KMS-11 (cell line): ENCODE results near the gene EIF5B.

Experiments
- H2AFZ ChIP-seq: fragments of 200-600 bp; sonication (generic); 2 replicates; pipeline ENCODE4 v1.6.1; 2016; ENCODE audit warnings: antibody characterized with exemption, mixed run types, low read depth
- H3K27ac ChIP-seq: fragments of 200-600 bp; sonication (generic); 2 replicates; pipeline ENCODE4 v1.6.1; 2016; ENCODE audit warnings: mild to moderate bottlenecking, mixed run types
- H3K27me3 ChIP-seq: fragments of 200-600 bp; sonication (generic); 2 replicates; pipeline ENCODE4 v1.6.1; 2017; ENCODE audit warnings: mild to moderate bottlenecking, low read depth, mixed run types, moderate library complexity; ENCODE audit not compliant: insufficient read depth
- H3K36me3 ChIP-seq: fragments of 200-600 bp; sonication (generic); 2 replicates; pipeline ENCODE4 v1.6.1; 2017; ENCODE audit warnings: mild to moderate bottlenecking, mixed run types; ENCODE audit not compliant: insufficient read depth
- H3K4me1 ChIP-seq: fragments of 200-600 bp; sonication (generic); 2 replicates; pipeline ENCODE4 v1.6.1; 2016; ENCODE audit warnings: mild to moderate bottlenecking, low read depth, mixed run types; ENCODE audit not compliant: poor library complexity, severe bottlenecking
- H3K4me2 ChIP-seq: fragments of 200-600 bp; sonication (generic); 2 replicates; pipeline ENCODE4 v1.7.0; 2016; ENCODE audit warnings: mild to moderate bottlenecking, mixed run types
- H3K4me3 ChIP-seq: fragments of 200-600 bp; sonication (generic); IDR thresholded peaks from 2 replicates; pipeline ENCODE4 v1.6.1; 2017; ENCODE audit warnings: low read depth, low read length, mixed read lengths; ENCODE audit not compliant: insufficient read depth
- H3K79me2 ChIP-seq: fragments of 200-600 bp; sonication (generic); 2 replicates; pipeline ENCODE4 v1.6.1; 2016; ENCODE audit warnings: low read depth, mixed run types; ENCODE audit not compliant: insufficient read depth
- H3K9ac ChIP-seq: fragments of 200-600 bp; sonication (generic); 2 replicates; pipeline ENCODE4 v1.6.1; 2016; ENCODE audit warnings: mild to moderate bottlenecking, mixed run types
- H4K20me1 ChIP-seq: fragments of 200-600 bp; sonication (generic); 2 replicates; pipeline ENCODE4 v1.6.1; 2016; ENCODE audit warnings: mild to moderate bottlenecking, mixed run types; ENCODE audit not compliant: insufficient read depth
- CTCF ChIP-seq: fragments of 200-600 bp; sonication (generic); conservative IDR thresholded peaks from 2 replicates; pipeline ENCODE4 v1.6.1; 2017; ENCODE audit warnings: low read depth, mild to moderate bottlenecking, antibody characterized with exemption, low read length, moderate library complexity, mixed read lengths

Gene EIF5B

DNA sequence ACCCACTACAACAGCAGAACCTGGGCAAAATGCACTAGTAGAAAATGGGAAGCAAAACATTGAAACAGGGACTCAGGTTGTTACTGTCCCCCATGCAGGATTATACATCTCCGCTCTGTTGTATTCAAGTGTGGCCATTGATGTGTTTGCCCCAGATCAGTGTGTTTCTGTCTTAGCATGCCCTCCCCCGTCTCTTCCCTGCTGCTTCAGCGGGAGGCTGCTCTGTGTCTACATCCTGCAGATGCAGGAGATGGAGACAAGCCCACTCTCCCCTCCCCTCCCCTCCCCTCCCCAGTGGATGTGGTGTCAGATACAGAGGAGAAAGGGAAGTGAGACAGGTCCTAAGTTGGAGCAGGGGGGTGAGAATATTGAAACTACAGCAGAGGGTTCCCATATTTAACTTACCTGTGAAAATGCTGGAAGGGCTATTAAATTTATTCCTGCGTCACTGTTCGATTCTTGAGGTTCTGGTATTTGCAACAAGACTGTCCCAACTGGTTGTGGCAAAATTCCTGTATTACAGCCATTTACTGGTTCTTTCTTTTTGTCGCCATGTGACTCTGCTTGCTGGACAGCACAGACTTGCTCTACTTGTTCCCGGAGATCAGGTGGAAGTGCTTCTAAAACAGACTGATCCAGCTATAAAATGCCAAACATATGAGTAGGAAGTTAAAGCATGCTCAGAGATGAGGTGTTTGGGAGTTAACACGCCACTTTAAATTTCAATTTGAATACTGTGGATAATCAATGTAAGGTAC is 67.0 kb downstream of the EIF5B start:
- no peak overlapping the region for H3K27ac ChIP-seq
- no peaks in the 10 kb centered on the region for H3K79me2 ChIP-seq
- no peaks in the 10 kb centered on the region for H3K27me3 ChIP-seq
- H3K4me3 ChIP-seq: no peak overlapping the region
- H3K4me2 ChIP-seq: no peak overlapping the region
- H3K9ac ChIP-seq: no peak overlapping the region
- no peak for TF ChIP-seq CTCF
- H2AFZ ChIP-seq: no peak overlapping the region
- H4K20me1 ChIP-seq: no peaks in the 10 kb centered on the region
- no peaks in the 10 kb centered on the region for H3K36me3 ChIP-seq
- H3K4me1 ChIP-seq: peaks cover 5% of the 10 kb centered on the region

GRCh38 chr2:99404797-99405669 is 67.8 kb downstream of the EIF5B start:
- Histone ChIP-seq H3K36me3 (no peaks in the 10 kb centered on the region), H3K4me2 (no peak overlapping the region)
- no peak for TF ChIP-seq CTCF

GRCh38 chr2:99406137-99406536 is 68.9 kb downstream of the EIF5B start:
- Histone ChIP-seq H3K27ac (no peak overlapping the region), H3K36me3 (no peaks in the 10 kb centered on the region), H2AFZ (no peak overlapping the region), H3K4me2 (no peak overlapping the region), H3K27me3 (no peaks in the 10 kb centered on the region), H3K79me2 (no peaks in the 10 kb centered on the region), H3K9ac (no peak overlapping the region), H3K4me3 (no peak overlapping the region), H3K4me1 (peaks cover 5% of the 10 kb centered on the region), H4K20me1 (no peaks in the 10 kb centered on the region)
- TF ChIP-seq CTCF: no peak

More at GRCh38 chr2:99404797-99405669, 67.8 kb downstream of the EIF5B start:
- no peaks in the 10 kb centered on the region for H3K79me2 ChIP-seq
- no peak overlapping the region for H3K9ac ChIP-seq
- H4K20me1 ChIP-seq: no peaks in the 10 kb centered on the region
- no peak overlapping the region for H2AFZ ChIP-seq
- H3K27ac ChIP-seq: no peak overlapping the region
- H3K4me1 ChIP-seq: peaks cover 5% of the 10 kb centered on the region
- no peaks in the 10 kb centered on the region for H3K27me3 ChIP-seq
- H3K4me3 ChIP-seq: no peak overlapping the region

DNA sequence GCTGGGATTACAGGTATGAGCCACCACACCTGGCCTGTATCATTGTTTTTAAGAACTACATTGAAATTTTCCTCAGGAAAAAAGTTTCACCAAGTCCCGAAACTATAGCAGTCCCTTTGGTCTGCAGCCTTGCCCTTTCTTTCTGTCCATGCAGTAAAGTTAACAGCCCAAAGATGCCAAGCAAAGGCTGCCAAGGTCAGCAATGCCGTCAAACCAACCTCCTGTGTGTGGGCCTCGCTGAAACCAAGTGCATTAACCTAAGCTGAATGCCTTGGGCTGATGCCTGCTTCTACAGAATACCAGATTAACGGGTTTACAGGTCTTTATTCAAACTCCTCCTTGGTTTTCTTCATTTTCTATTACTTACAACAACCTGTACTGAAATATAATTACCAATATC is 73.1 kb downstream of the EIF5B start:
- no peak overlapping the region for H3K4me3 ChIP-seq
- no peak overlapping the region for H2AFZ ChIP-seq
- no peaks in the 10 kb centered on the region for H4K20me1 ChIP-seq
- peaks cover 5% of the 10 kb centered on the region for H3K4me1 ChIP-seq
- TF ChIP-seq CTCF: no peak
- no peak overlapping the region for H3K27ac ChIP-seq
- no peak overlapping the region for H3K9ac ChIP-seq
- H3K27me3 ChIP-seq: no peaks in the 10 kb centered on the region
- no peak overlapping the region for H3K4me2 ChIP-seq
- H3K79me2 ChIP-seq: no peaks in the 10 kb centered on the region
- no peaks in the 10 kb centered on the region for H3K36me3 ChIP-seq
